ENCODE measurements around the gene GSK3B. TPM values are rescaled to one million over a fixed set of nuclear protein-coding genes. Genes with fewer than 3 reads are reported as not detected.
A peak's percentile ranks its signal among the peaks of the same experiment; 100 is the strongest.

GSK3B gene
- total and polyA plus RNA-seq, 2 experiments from 2014 or later: 19.7 to 43.1 TPM

GRCh38 chr3:119849126-119849525, 245.1 kb downstream of the GSK3B start:
- H3K4me2 ChIP-seq (ENCODE audit: unreplicated experiment): no peak overlapping the region
- in situ Hi-C loops (cut with MboI): no loop called here

GRCh38 chr3:119841808-119842471, 252.3 kb downstream of the GSK3B start:
- Histone ChIP-seq H3K79me2 (ENCODE audit: insufficient read depth) (peaks cover 43% of the 10 kb centered on the region), H3K4me2 (ENCODE audit: unreplicated experiment) (no peak overlapping the region), H3K4me1 (ENCODE audit: insufficient read depth) (no peaks in the 10 kb centered on the region), H3F3A (ENCODE audit: insufficient read depth) (no peaks in the 10 kb centered on the region), H3K9me2 (ENCODE audit: insufficient read depth) (no peaks in the 10 kb centered on the region), H2AFZ (no peak overlapping the region), H3K4me3 (no peak overlapping the region), H3K36me3 (ENCODE audit: low read depth) (peaks cover 30% of the 10 kb centered on the region), H4K20me1 (ENCODE audit: insufficient read depth) (peaks cover 4% of the 10 kb centered on the region; the same call in 1 of the 2 replicates), H3K9me3 (ENCODE audit: low read depth) (no peaks in the 10 kb centered on the region), H3K27me3 (replicated peaks; ENCODE audit: insufficient read depth) (no peaks in the 10 kb centered on the region), H3K9ac (no peak overlapping the region), H3K27ac (no peak overlapping the region)
- in situ Hi-C loops (cut with MboI): no loop called here
- TF ChIP-seq EZH2phosphoT487 (IDR thresholded peaks at IDR 0.05; ENCODE audit: insufficient read depth, low read depth) (no peak), EZH2 (IDR thresholded peaks at IDR 0.05; ENCODE audit: insufficient read depth, poor library complexity, severe bottlenecking) (no peak)
- 98% methylated on average over 2 of the region's 2 CpGs for WGBS, 2 experiments (ENCODE audit: low coverage in 1 of 2, low lambda C conversion rate in 2 of 2, missing lambda C conversion rate in 2 of 2)
- peak; percentile 9 for DNase-seq

More at GRCh38 chr3:119849126-119849525, 245.1 kb downstream of the GSK3B start:
- Histone ChIP-seq H3K9me2 (ENCODE audit: insufficient read depth) (no peaks in the 10 kb centered on the region), H3K9ac (no peak overlapping the region), H3K9me3 (ENCODE audit: low read depth) (no peaks in the 10 kb centered on the region), H3K4me3 (no peak overlapping the region), H3K27ac (no peak overlapping the region), H3K4me1 (ENCODE audit: insufficient read depth) (no peaks in the 10 kb centered on the region), H3K36me3 (ENCODE audit: low read depth) (0 out of 2 replicates have a peak, but pooled peaks cover 6% of the 10 kb centered on the region), H3K27me3 (replicated peaks; ENCODE audit: insufficient read depth) (no peaks in the 10 kb centered on the region), H3K79me2 (ENCODE audit: insufficient read depth) (peaks cover 60% of the 10 kb centered on the region), H2AFZ (no peak overlapping the region), H4K20me1 (ENCODE audit: insufficient read depth) (peaks cover 4% of the 10 kb centered on the region; the same call in 1 of the 2 replicates), H3F3A (ENCODE audit: insufficient read depth) (peaks cover 7% of the 10 kb centered on the region; the same call in 1 of the 2 replicates)
- no peak for DNase-seq
- 98 to 99% methylated on average over 2 of the region's 2 CpGs for WGBS, 2 experiments (ENCODE audit: low coverage in 1 of 2, low lambda C conversion rate in 2 of 2, missing lambda C conversion rate in 2 of 2)
- TF ChIP-seq EZH2 (IDR thresholded peaks at IDR 0.05; ENCODE audit: insufficient read depth, poor library complexity, severe bottlenecking) (no peak), EZH2phosphoT487 (IDR thresholded peaks at IDR 0.05; ENCODE audit: insufficient read depth, low read depth) (no peak)

DNA sequence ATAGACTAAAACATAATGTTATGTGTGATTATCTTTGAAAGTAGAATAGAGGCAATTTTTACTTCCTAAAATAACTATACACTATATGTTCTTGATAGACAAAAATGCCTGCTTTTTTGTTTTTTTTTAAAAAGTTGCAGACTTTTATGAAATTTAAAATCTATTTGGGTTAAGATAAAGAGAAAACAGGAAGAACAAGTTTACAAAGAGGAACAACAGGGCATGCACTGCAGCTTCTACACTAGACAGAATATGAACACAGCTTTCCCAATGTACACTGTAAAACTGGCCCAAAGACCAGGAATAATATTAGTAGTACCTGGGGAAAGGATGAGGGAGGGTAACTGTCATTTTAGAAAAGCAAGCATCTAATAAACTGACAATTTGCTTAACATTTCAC, 258.7 kb downstream of the GSK3B start:
- H3K9me2 ChIP-seq (ENCODE audit: insufficient read depth): no peaks in the 10 kb centered on the region
- H3K4me3 ChIP-seq: no peak overlapping the region
- H3K4me2 ChIP-seq (ENCODE audit: unreplicated experiment): no peak overlapping the region
- H3K27me3 ChIP-seq (replicated peaks; ENCODE audit: insufficient read depth): no peaks in the 10 kb centered on the region
- in situ Hi-C loops (cut with MboI): no loop called here
- H3K27ac ChIP-seq: no peak overlapping the region
- DNase-seq: no peak
- H3K36me3 ChIP-seq (ENCODE audit: low read depth): peaks cover 16% of the 10 kb centered on the region
- no peak overlapping the region for H3K9ac ChIP-seq
- no peak overlapping the region for H2AFZ ChIP-seq
- TF ChIP-seq EZH2phosphoT487 (IDR thresholded peaks at IDR 0.05; ENCODE audit: insufficient read depth, low read depth): no peak
- no peak for TF ChIP-seq EZH2 (IDR thresholded peaks at IDR 0.05; ENCODE audit: insufficient read depth, poor library complexity, severe bottlenecking)
- peaks cover 19% of the 10 kb centered on the region; the same call in 1 of the 2 replicates for H3K79me2 ChIP-seq (ENCODE audit: insufficient read depth)
- 0 out of 2 replicates have a peak, but pooled peaks cover 5% of the 10 kb centered on the region for H4K20me1 ChIP-seq (ENCODE audit: insufficient read depth)
- peaks cover 12% of the 10 kb centered on the region for H3K4me1 ChIP-seq (ENCODE audit: insufficient read depth)
- no peaks in the 10 kb centered on the region for H3K9me3 ChIP-seq (ENCODE audit: low read depth)
- H3F3A ChIP-seq (ENCODE audit: insufficient read depth): peaks cover 13% of the 10 kb centered on the region

DNA sequence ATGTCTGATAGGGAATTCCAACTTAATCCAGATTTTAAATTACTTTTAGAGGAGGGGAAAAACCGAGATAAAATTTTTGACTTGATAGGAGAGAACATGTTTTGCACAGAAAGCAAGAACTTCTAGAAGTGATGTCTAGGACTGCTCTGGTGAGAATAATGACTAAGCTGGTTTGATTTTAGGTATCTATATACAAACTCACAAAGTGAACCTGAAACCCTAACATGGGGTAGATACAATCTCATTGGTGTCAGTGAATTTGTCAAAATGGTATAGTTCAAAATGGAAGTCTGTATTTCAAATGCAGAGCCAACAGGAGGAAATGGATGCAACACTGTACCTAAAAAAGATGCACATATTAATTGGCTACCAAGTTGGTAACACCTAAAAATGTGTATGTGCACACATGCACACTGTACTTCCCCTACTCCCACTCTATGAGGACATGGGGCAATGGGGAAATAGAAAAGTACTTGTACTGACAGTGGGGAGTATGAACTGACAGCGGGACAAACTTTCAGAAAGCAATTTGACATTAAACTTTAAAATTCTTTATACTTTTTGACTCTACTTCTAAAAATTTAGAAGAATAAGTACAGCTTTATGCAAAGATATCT, 259.4 kb downstream of the GSK3B start:
- Histone ChIP-seq H2AFZ (no peak overlapping the region), H3K4me1 (ENCODE audit: insufficient read depth) (peaks cover 12% of the 10 kb centered on the region), H3K9me2 (ENCODE audit: insufficient read depth) (no peaks in the 10 kb centered on the region), H3K27ac (no peak overlapping the region), H3F3A (ENCODE audit: insufficient read depth) (peaks cover 13% of the 10 kb centered on the region), H3K4me3 (no peak overlapping the region), H3K9me3 (ENCODE audit: low read depth) (no peaks in the 10 kb centered on the region), H4K20me1 (ENCODE audit: insufficient read depth) (0 out of 2 replicates have a peak, but pooled peaks cover 5% of the 10 kb centered on the region), H3K27me3 (replicated peaks; ENCODE audit: insufficient read depth) (no peaks in the 10 kb centered on the region), H3K79me2 (ENCODE audit: insufficient read depth) (peaks cover 20% of the 10 kb centered on the region; the same call in 1 of the 2 replicates), H3K36me3 (ENCODE audit: low read depth) (peaks cover 9% of the 10 kb centered on the region; the same call in 1 of the 2 replicates), H3K9ac (no peak overlapping the region), H3K4me2 (ENCODE audit: unreplicated experiment) (no peak overlapping the region)
- 97 to 100% methylated on average over 2 of the region's 2 CpGs for WGBS, 2 experiments (ENCODE audit: low coverage in 1 of 2, low lambda C conversion rate in 2 of 2, missing lambda C conversion rate in 2 of 2)
- in situ Hi-C loops (cut with MboI): no loop called here
- TF ChIP-seq EZH2phosphoT487 (IDR thresholded peaks at IDR 0.05; ENCODE audit: insufficient read depth, low read depth): no peak
- no peak for TF ChIP-seq EZH2 (IDR thresholded peaks at IDR 0.05; ENCODE audit: insufficient read depth, poor library complexity, severe bottlenecking)
- DNase-seq: no peak
